Raji (cell line): ENCODE results near the gene PACRG.

Source experiments
- POLR2A ChIP-seq: IDR thresholded peaks from 2 replicates; pipeline ENCODE4 v1.6.1; 2011; ENCODE audit warnings: low read depth, low read length, control low read depth; ENCODE audit not compliant: insufficient read depth

Gene PACRG

GRCh38 chr6:163323705-163324104, 595.9 kb downstream of the PACRG start:
- no peak for TF ChIP-seq POLR2A

- no peak for TF ChIP-seq POLR2A
Measured at GRCh38 chr6:163324326-163324687, 596.5 kb downstream of the PACRG start.

- no peak for TF ChIP-seq POLR2A
Measured at GRCh38 chr6:163324688-163325389, 597.1 kb downstream of the PACRG start.

GRCh38 chr6:163325390-163325784, 597.6 kb downstream of the PACRG start:
- TF ChIP-seq POLR2A = no peak

- TF ChIP-seq POLR2A = no peak
Measured at GRCh38 chr6:163327165-163327880, 599.5 kb downstream of the PACRG start.

- TF ChIP-seq POLR2A = no peak
Measured at GRCh38 chr6:163327921-163328320, 600.1 kb downstream of the PACRG start.

- TF ChIP-seq POLR2A = no peak
Measured at GRCh38 chr6:163328411-163328810, 600.6 kb downstream of the PACRG start.

- no peak for TF ChIP-seq POLR2A
Measured at GRCh38 chr6:163329991-163330390, 602.2 kb downstream of the PACRG start.

GRCh38 chr6:163331245-163331644, 603.5 kb downstream of the PACRG start:
- no peak for TF ChIP-seq POLR2A

GRCh38 chr6:163332575-163332974, 604.8 kb downstream of the PACRG start:
- TF ChIP-seq POLR2A = no peak

GRCh38 chr6:163333038-163333437, 605.3 kb downstream of the PACRG start:
- no peak for TF ChIP-seq POLR2A

GRCh38 chr6:163333701-163334663, 606.2 kb downstream of the PACRG start:
- no peak for TF ChIP-seq POLR2A

GRCh38 chr6:163335056-163335455, 607.3 kb downstream of the PACRG start:
- no peak for TF ChIP-seq POLR2A

- TF ChIP-seq POLR2A = no peak
Measured at GRCh38 chr6:163335671-163336545, 608.1 kb downstream of the PACRG start.
